ENCODE measurements around the gene DES.

DES gene

GRCh38 chr2:219440388-219441256 lies 22.4 kb downstream of the DES start:
- no peak for DNase-seq (ENCODE audit: low spot score)

- DNase-seq (ENCODE audit: low spot score): peak; percentile 97
These were observed 23.5 kb downstream of the DES start for GRCh38 chr2:219441451-219442255.

GRCh38 chr2:219442256-219443015 lies 24.3 kb downstream of the DES start:
- no peak for DNase-seq (ENCODE audit: low spot score)

- DNase-seq (ENCODE audit: low spot score): no peak
These were observed 25.0 kb downstream of the DES start for GRCh38 chr2:219443016-219443696.

DNA sequence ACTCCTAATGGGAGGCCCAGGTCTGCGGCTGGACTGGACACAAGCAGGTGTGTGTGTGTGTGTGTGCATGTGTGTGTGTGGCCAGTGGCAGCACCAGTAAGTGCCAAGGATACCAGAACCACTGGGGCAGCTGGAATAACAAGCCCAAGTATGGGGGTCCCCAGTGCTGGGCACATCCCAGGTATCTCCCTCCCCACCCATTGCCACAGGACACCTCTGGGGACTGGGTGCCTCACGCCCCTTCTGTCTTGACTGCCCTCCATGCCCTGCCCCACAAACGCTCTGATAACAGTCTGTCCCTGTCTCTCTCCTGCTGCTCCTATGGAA lies 25.5 kb downstream of the DES start:
- DNase-seq (ENCODE audit: low spot score): no peak

GRCh38 chr2:219444566-219445091 lies 26.5 kb downstream of the DES start:
- DNase-seq (ENCODE audit: low spot score): no peak

DNA sequence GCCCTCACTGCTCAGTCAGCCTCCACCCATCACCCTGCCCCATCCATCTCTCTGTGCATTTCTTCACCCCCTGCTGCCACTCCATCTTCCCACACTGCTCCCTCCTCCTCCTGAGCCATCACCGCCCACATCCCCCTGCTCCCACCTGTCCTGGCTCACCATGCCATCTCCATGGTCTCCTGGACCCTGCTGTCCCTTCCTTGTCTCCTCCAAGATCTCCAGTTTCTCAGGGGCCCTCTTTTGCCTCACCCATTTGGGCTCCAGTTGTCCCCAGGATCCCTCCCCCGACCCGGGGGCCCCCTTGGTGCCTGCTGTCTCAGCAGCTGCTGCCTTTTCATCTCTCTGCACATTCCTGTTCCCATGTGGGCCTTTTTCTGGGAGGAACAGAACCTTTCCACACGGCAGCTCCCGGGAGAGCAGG lies 27.1 kb downstream of the DES start:
- no peak for DNase-seq (ENCODE audit: low spot score)

DNA sequence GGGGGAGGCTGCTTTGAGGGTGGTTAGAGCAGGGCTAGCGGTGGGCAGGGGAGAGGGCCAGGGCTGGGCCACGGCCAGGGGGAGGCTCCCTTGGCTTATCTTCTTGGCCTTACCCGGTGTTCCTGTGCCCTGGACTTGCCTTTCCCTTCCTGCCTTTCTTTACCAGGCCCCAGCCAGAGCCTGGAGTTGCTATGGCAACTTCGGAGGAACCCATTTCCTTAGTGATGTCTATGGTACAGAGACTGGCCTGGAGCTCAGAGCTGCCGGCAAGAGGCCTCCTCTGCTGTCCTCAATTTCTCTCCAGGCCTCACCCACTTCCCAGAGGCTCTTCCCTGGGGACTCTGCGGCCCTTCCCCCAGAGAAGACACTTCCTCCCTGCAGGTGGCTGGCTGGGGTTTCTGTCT lies 27.9 kb downstream of the DES start:
- DNase-seq (ENCODE audit: low spot score): peak; percentile 70

DNA sequence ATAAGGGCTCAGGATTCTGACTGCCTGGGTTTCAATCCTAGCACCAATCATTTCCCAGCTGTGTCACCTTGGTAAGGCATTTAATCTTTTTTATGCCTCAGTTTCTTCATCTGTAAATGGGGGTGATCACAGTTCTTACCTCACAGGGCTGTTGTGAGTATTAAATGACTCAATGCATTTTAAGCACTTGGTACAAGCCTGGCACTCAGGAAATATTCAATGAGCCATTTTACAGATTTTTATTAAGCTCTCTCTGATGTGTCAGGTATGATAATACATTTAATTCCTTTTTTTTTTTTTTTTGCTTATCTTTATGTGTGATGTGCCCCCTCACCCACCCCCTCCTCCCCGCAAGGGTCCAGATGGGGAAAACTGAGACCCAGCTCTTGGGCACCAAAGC lies 28.5 kb downstream of the DES start:
- no peak for DNase-seq (ENCODE audit: low spot score)

- no peak for DNase-seq (ENCODE audit: low spot score)
These were observed 29.3 kb downstream of the DES start for GRCh38 chr2:219447242-219448098.

- DNase-seq (ENCODE audit: low spot score): peak; percentile 71
These were observed 30.1 kb downstream of the DES start for GRCh38 chr2:219448099-219448775.

- peak; percentile 89 for DNase-seq (ENCODE audit: low spot score)
These were observed 30.7 kb downstream of the DES start for GRCh38 chr2:219448776-219449341.

GRCh38 chr2:219449609-219450008 lies 31.4 kb downstream of the DES start:
- DNase-seq (ENCODE audit: low spot score): no peak

GRCh38 chr2:219451661-219452360 lies 33.6 kb downstream of the DES start:
- DNase-seq (ENCODE audit: low spot score): no peak

GRCh38 chr2:219452361-219453317 lies 34.5 kb downstream of the DES start:
- DNase-seq (ENCODE audit: low spot score): no peak

- no peak for DNase-seq (ENCODE audit: low spot score)
These were observed 35.8 kb downstream of the DES start for GRCh38 chr2:219453671-219454590.

DNA sequence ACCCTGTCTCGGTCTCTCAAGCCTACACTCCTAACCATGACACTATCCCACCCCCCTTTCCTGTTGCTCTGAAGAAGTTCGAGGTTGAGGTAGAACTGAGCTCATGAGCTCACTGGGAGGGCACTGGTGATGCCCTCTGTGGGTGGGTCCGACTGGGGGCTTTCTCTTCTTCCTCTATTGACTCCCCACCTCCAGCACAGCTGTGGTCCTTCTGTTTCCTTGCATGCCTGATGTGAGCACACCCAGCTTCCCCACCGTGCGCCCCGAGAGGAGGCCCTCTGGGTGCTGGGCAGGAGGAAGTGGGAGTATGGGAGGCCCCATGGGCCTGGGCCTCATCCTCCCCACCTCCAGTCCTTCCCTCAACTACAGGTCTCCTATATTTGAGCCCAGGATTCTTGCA lies 37.4 kb downstream of the DES start:
- no peak for DNase-seq (ENCODE audit: low spot score)
